GM23248 (cell line): ENCODE measurements around the gene TLR2. TPM values are rescaled to one million over a fixed set of nuclear protein-coding genes. Genes with fewer than 3 reads are reported as not detected.

Experiments used
- DNase-seq: peaks from one replicate; pipeline ENCODE4 v3.0.0-alpha.2; 2015
- H2AFZ ChIP-seq: fragments of 200-600 bp; sonication (generic); 2 replicates; pipeline ENCODE4 v1.6.1; 2016; ENCODE audit warnings: antibody characterized with exemption
- H3F3A ChIP-seq: fragments of 200-600 bp; sonication (generic); 2 replicates; pipeline ENCODE4 v1.6.1; 2016; ENCODE audit warnings: mild to moderate bottlenecking, antibody characterized with exemption, mixed run types; ENCODE audit not compliant: insufficient read depth
- H3K27ac ChIP-seq: fragments of 200-600 bp; sonication (generic); 2 replicates; pipeline ENCODE4 v1.5.1; 2016; ENCODE audit warnings: mild to moderate bottlenecking
- H3K27me3 ChIP-seq: fragments of 200-600 bp; sonication (generic); replicated peaks from 2 replicates; pipeline ENCODE4 v1.6.1; 2016; ENCODE audit warnings: mild to moderate bottlenecking; ENCODE audit not compliant: insufficient read depth
- H3K36me3 ChIP-seq: fragments of 200-600 bp; sonication (generic); 2 replicates; pipeline ENCODE4 v1.6.1; 2016; ENCODE audit warnings: low read depth, mild to moderate bottlenecking
- H3K4me1 ChIP-seq: fragments of 200-600 bp; sonication (generic); 2 replicates; pipeline ENCODE4 v1.6.1; 2016; ENCODE audit warnings: mild to moderate bottlenecking; ENCODE audit not compliant: insufficient read depth
- H3K4me2 ChIP-seq: fragments of 200-600 bp; sonication (generic); one replicate; pipeline ENCODE4 v1.6.1; 2016; ENCODE audit warnings: mild to moderate bottlenecking; ENCODE audit not compliant: unreplicated experiment
- H3K4me3 ChIP-seq: fragments of 200-600 bp; sonication (generic); 2 replicates; pipeline ENCODE4 v1.5.1; 2016; ENCODE audit warnings: mild to moderate bottlenecking
- H3K79me2 ChIP-seq: fragments of 200-600 bp; sonication (generic); 2 replicates; pipeline ENCODE4 v1.6.1; 2016; ENCODE audit warnings: mild to moderate bottlenecking; ENCODE audit not compliant: insufficient read depth
- H3K9ac ChIP-seq: fragments of 200-600 bp; sonication (generic); 2 replicates; pipeline ENCODE4 v1.6.1; 2016; ENCODE audit warnings: mild to moderate bottlenecking
- H3K9me2 ChIP-seq: fragments of 200-600 bp; sonication (generic); 2 replicates; pipeline ENCODE4 v1.6.1; 2016; ENCODE audit warnings: mixed run types, mild to moderate bottlenecking, moderate library complexity; ENCODE audit not compliant: insufficient read depth
- H3K9me3 ChIP-seq: fragments of 200-600 bp; sonication (generic); one replicate; pipeline ENCODE4 v1.6.1; 2017; ENCODE audit warnings: low read depth
- H4K20me1 ChIP-seq: fragments of 200-600 bp; sonication (generic); 2 replicates; pipeline ENCODE4 v1.6.0; 2016; ENCODE audit not compliant: insufficient read depth
- EZH2 ChIP-seq: fragments of 200-600 bp; sonication (generic); IDR thresholded peaks from 2 replicates; pipeline ENCODE4 v1.6.1; 2018; ENCODE audit warnings: antibody characterized with exemption, mild to moderate bottlenecking; ENCODE audit not compliant: insufficient read depth, poor library complexity, severe bottlenecking
- EZH2phosphoT487 ChIP-seq: fragments of 200-600 bp; sonication (generic); IDR thresholded peaks from 2 replicates; pipeline ENCODE4 v1.6.1; 2018; ENCODE audit warnings: antibody characterized with exemption, moderate library complexity, mild to moderate bottlenecking, low read depth; ENCODE audit not compliant: insufficient read depth
- WGBS, 2 experiments: methylation state at CpG; one replicate each; pipeline ENCODE4 v1.1.6; 2015 to 2017; ENCODE audit warnings: low lambda C conversion rate in 2 of 2, low coverage in 1 of 2; ENCODE audit errors: missing lambda C conversion rate in 2 of 2; 5-methylcytosine and 5-hydroxymethylcytosine counted together
- in situ Hi-C: fragments of 300-500 bp; cut with MboI; formaldehyde crosslinking; loops from 2 replicates; pipeline ENCODE4 v1.15.0; 2020
- polyA plus RNA-seq: library from polyadenylated mRNA; unstranded; fragments of >200 nt; fragmentation: Nextera tagmentation; extraction: Ambion mirVana; gene quantifications from 2 replicates; pipeline ENCODE4 v1.2.1, GENCODE V29; 2016
- total RNA-seq: library from RNA; depleted of rRNA; stranded (reverse); fragments of >200 nt; shearing (Covaris generic); gene quantifications from 2 replicates; pipeline ENCODE4 v1.2.3, GENCODE V29; 2014

TLR2 gene
- total and polyA plus RNA-seq, 2 experiments from 2014 or later: not detected

DNA sequence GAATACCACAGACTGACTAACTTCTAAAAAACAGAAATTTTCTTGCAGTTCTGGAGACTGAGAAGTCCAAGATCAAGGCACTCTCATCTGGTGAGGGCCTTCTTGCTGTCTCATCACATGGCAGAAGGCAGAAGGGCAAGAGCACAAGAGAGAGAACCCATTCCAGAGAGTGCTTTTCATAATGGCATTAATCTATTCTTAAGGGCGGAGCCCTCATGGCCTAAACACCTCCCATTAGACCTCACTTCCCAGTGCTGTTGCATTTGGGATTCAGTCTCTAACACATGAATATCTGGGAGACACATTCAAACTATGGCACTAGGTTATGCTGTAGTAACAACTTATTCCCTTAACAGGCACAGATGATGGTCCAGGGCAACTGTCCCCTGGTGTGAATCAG lies 37.1 kb upstream of the TLR2 start:
- in situ Hi-C loops: no loop called here
- TF ChIP-seq EZH2phosphoT487: no peak
- no peak for TF ChIP-seq EZH2
- no peak for DNase-seq
- Histone ChIP-seq H3K9me2 (no peaks in the 10 kb centered on the region), H3K27me3 (no peaks in the 10 kb centered on the region), H3K9ac (no peak overlapping the region), H3K4me2 (no peak overlapping the region), H3K79me2 (no peaks in the 10 kb centered on the region), H2AFZ (no peak overlapping the region), H3K36me3 (no peaks in the 10 kb centered on the region), H3K27ac (no peak overlapping the region), H3K9me3 (no peaks in the 10 kb centered on the region), H4K20me1 (no peaks in the 10 kb centered on the region), H3K4me1 (peaks cover 6% of the 10 kb centered on the region; the same call in 1 of the 2 replicates), H3F3A (no peaks in the 10 kb centered on the region), H3K4me3 (no peak overlapping the region)
- WGBS, 2 experiments: 94 to 95% methylated on average over 1 of the region's 1 CpG

DNA sequence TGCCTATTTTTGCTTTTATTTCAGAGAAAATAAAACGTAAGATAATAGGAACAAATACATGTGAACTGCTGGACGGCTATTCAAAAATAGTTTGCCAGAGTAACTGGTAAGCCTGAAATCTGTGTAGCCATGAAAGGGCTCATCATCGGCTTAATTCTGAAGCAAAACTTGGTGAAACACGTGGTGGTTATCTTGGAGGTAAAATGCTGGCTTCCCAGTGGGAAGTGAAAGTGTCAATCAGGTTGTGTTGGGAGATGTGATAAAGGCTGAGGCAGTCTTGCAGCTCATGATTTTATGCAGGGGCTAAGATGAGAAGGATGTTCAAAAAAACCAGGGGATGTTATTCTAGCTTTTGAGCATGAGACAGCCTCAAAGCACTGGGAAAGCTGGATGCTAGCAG lies 36.1 kb upstream of the TLR2 start:
- no peak overlapping the region for H2AFZ ChIP-seq
- H3K4me1 ChIP-seq: peaks cover 9% of the 10 kb centered on the region; the same call in 1 of the 2 replicates
- TF ChIP-seq EZH2phosphoT487 (no peak), EZH2 (no peak)
- no peak overlapping the region for H3K4me2 ChIP-seq
- H3K27me3 ChIP-seq: no peaks in the 10 kb centered on the region
- H3K4me3 ChIP-seq: no peak overlapping the region
- no peaks in the 10 kb centered on the region for H3K9me2 ChIP-seq
- H3K27ac ChIP-seq: no peak overlapping the region
- H3K36me3 ChIP-seq: no peaks in the 10 kb centered on the region
- H3K9ac ChIP-seq: no peak overlapping the region
- no peak for DNase-seq
- WGBS, 2 experiments: 57 to 58% methylated on average over 4 of the region's 4 CpGs
- H4K20me1 ChIP-seq: no peaks in the 10 kb centered on the region
- no peaks in the 10 kb centered on the region for H3K79me2 ChIP-seq
- no peaks in the 10 kb centered on the region for H3K9me3 ChIP-seq
- H3F3A ChIP-seq: no peaks in the 10 kb centered on the region
- in situ Hi-C loops: no loop called here

DNA sequence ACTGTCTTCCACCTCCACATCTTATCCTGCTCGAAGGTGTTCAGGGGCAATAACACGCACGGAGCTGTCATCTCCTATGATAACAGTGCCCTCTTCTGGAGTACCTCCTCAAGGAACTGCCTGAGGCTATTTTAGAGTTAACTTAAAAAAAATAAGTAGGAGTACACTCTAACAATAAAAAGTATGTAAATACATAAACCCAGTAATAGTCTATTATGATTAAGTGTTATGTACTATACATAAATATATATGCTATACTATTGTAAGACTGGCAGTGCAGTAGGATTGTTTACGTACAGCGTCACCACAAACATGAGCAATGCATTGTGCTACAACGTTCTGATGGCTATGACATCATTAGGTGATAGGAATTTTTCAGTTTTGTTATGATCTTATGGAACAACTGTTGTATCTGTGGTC lies 34.5 kb upstream of the TLR2 start:
- WGBS, 2 experiments: 53% methylated on average over 6 of the region's 6 CpGs
- in situ Hi-C loops: no loop called here
- no peaks in the 10 kb centered on the region for H3K27me3 ChIP-seq

DNA sequence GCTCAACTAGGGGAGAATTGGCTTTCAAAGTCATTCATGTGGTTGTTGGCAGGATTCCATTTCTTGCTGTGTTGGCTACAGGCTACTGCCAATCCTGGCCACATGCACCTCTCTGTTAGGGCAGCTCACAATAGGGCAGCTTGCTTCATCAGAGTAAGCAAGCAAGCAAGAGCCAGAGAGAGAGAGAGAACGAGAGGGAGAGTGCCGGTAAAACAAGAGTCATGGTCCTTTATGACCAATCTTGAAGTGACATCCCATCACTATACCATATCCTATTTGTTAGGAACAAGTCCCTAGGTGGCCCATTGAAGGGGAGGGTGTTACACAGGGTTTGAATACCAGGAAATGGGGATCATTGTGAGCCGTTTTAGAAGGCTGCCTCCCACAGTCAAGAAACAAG lies 33.0 kb upstream of the TLR2 start:
- DNase-seq: no peak
- H3K27ac ChIP-seq: no peak overlapping the region
- H3K9ac ChIP-seq: no peak overlapping the region
- H3K27me3 ChIP-seq: no peaks in the 10 kb centered on the region
- H3K9me2 ChIP-seq: no peaks in the 10 kb centered on the region
- TF ChIP-seq EZH2 (no peak), EZH2phosphoT487 (no peak)
- H2AFZ ChIP-seq: peak overlapping the region; percentile 42
- in situ Hi-C loops: no loop called here
- H3K79me2 ChIP-seq: no peaks in the 10 kb centered on the region
- H3K4me3 ChIP-seq: no peak overlapping the region
- H4K20me1 ChIP-seq: no peaks in the 10 kb centered on the region
- no peaks in the 10 kb centered on the region for H3F3A ChIP-seq
- no peaks in the 10 kb centered on the region for H3K36me3 ChIP-seq
- no peak overlapping the region for H3K4me2 ChIP-seq
- WGBS, 2 experiments: 63 to 69% methylated on average over 3 of the region's 3 CpGs
- peaks cover 9% of the 10 kb centered on the region; the same call in 1 of the 2 replicates for H3K4me1 ChIP-seq
- H3K9me3 ChIP-seq: no peaks in the 10 kb centered on the region

More for the DNA sequence above, 34.5 kb upstream of the TLR2 start:
- Histone ChIP-seq H3K4me3 (no peak overlapping the region), H3F3A (no peaks in the 10 kb centered on the region), H3K27ac (no peak overlapping the region), H3K79me2 (no peaks in the 10 kb centered on the region), H3K9ac (no peak overlapping the region), H4K20me1 (no peaks in the 10 kb centered on the region), H3K9me2 (no peaks in the 10 kb centered on the region), H3K4me1 (peaks cover 9% of the 10 kb centered on the region; the same call in 1 of the 2 replicates), H3K4me2 (no peak overlapping the region), H3K9me3 (no peaks in the 10 kb centered on the region), H2AFZ (no peak overlapping the region), H3K36me3 (no peaks in the 10 kb centered on the region)
- TF ChIP-seq EZH2 (no peak), EZH2phosphoT487 (no peak)
- DNase-seq: peak; percentile 56

DNA sequence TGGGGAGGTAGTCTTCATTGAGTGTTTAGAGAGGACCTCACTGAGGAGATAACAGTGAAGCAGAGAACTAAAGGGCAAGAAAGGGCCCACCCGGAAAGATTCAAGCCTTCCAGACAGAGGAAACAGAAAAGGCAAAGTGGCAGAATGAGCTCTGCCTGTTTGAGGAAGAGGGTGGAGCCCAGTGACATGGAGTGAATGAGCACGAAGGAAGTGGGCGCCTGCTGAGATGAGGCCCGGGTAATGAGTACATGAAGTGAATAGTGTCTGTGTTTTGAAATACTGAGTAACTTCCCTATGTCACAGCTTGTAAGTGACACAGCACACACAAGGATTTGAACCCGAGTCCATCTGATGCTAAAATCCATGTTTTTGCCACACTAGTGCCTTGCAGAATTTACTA lies 32.5 kb upstream of the TLR2 start:
- H3K9me3 ChIP-seq: no peaks in the 10 kb centered on the region
- H2AFZ ChIP-seq: peak overlapping the region; percentile 42
- in situ Hi-C loops: no loop called here
- no peak for TF ChIP-seq EZH2phosphoT487
- TF ChIP-seq EZH2: no peak
- 33 to 34% methylated on average over 5 of the region's 5 CpGs for WGBS, 2 experiments
- no peaks in the 10 kb centered on the region for H3K27me3 ChIP-seq
- no peaks in the 10 kb centered on the region for H3F3A ChIP-seq
- no peaks in the 10 kb centered on the region for H3K36me3 ChIP-seq
- no peaks in the 10 kb centered on the region for H3K9me2 ChIP-seq
- no peaks in the 10 kb centered on the region for H3K79me2 ChIP-seq
- H3K9ac ChIP-seq: peak overlapping the region; percentile 27; the same call in 1 of the 2 replicates
- peak; percentile 59 for DNase-seq
- peaks cover 9% of the 10 kb centered on the region; the same call in 1 of the 2 replicates for H3K4me1 ChIP-seq
- no peaks in the 10 kb centered on the region for H4K20me1 ChIP-seq
- H3K4me2 ChIP-seq: peak overlapping the region; percentile 23
- no peak overlapping the region for H3K4me3 ChIP-seq
- peak overlapping the region; percentile 29; the same call in 1 of the 2 replicates for H3K27ac ChIP-seq
